Cerebellar cortex (tissue), 1 donor: ENCODE data around the gene STK24.

Source experiments
- DNase-seq: peaks from one replicate; pipeline ENCODE4 v3.0.0-alpha.2; 2015; ENCODE audit warnings: low spot score

The STK24 gene

GRCh38 chr13:98471934-98472333 is 105.0 kb downstream of the STK24 start:
- no peak for DNase-seq

- DNase-seq: no peak
Observed at GRCh38 chr13:98470920-98471319, 106.0 kb downstream of the STK24 start.

- no peak for DNase-seq
Observed at GRCh38 chr13:98468929-98469328, 108.0 kb downstream of the STK24 start.

GRCh38 chr13:98468361-98468760 is 108.5 kb downstream of the STK24 start:
- DNase-seq: peak; percentile 28

- DNase-seq: no peak
Observed at GRCh38 chr13:98467263-98467985, 109.5 kb downstream of the STK24 start.

GRCh38 chr13:98466634-98467236 is 110.2 kb downstream of the STK24 start:
- DNase-seq: peak; percentile 44

GRCh38 chr13:98462946-98463345 is 114.0 kb downstream of the STK24 start:
- DNase-seq: no peak

- DNase-seq: no peak
Observed at GRCh38 chr13:98462241-98462882, 114.5 kb downstream of the STK24 start.

- peak; percentile 42 for DNase-seq
Observed at GRCh38 chr13:98461486-98462240, 115.2 kb downstream of the STK24 start.

- no peak for DNase-seq
Observed at GRCh38 chr13:98460516-98460915, 116.4 kb downstream of the STK24 start.

- DNase-seq: no peak
Observed at GRCh38 chr13:98459721-98460370, 117.1 kb downstream of the STK24 start.

- DNase-seq: no peak
Observed at GRCh38 chr13:98459171-98459681, 117.7 kb downstream of the STK24 start.

- DNase-seq: no peak
Observed at GRCh38 chr13:98458431-98458830, 118.5 kb downstream of the STK24 start.

- no peak for DNase-seq
Observed at GRCh38 chr13:98457053-98457452, 119.9 kb downstream of the STK24 start.

- DNase-seq: no peak
Observed at GRCh38 chr13:98456413-98456845, 120.5 kb downstream of the STK24 start.

- peak; percentile 95 for DNase-seq
Observed at GRCh38 chr13:98454389-98454881, 122.5 kb downstream of the STK24 start.

- peak; percentile 67 for DNase-seq
Observed at GRCh38 chr13:98452851-98453843, 123.8 kb downstream of the STK24 start.

GRCh38 chr13:98451676-98452470 is 125.0 kb downstream of the STK24 start:
- peak; percentile 28 for DNase-seq

- DNase-seq: peak; percentile 27
Observed at GRCh38 chr13:98450539-98451111, 126.3 kb downstream of the STK24 start.
